K562 (cell line): ENCODE data around the gene VPS13D. TPM values are rescaled to one million over a fixed set of nuclear protein-coding genes. Genes with fewer than 3 reads are reported as not detected.

Experiments used
- ATAC-seq: fragments of 200-7000 bp; cut with Tn5 transposase; 3 replicates; pipeline ENCODE4 v1.9.1; 2020; ENCODE audit warnings: moderate library complexity
- BruUV-seq: library from RNA; stranded (reverse); fragments of 400-500 nt; replicated peaks from 2 replicates; lab custom pipeline; 2021; lab: Mats Ljungman, UMichigan
- CTCF ChIA-PET: fragments of 300-600 bp; formaldehyde crosslinking; extraction: SDS; loops from one replicate; lab custom pipeline; 2021; ENCODE audit warnings: low intra/inter-chr PET ratio; lab: Yijun Ruan, JAX
- POLR2A ChIA-PET: fragments of 300-600, 350-650 bp; sonication (Branson Sonifier 250); formaldehyde crosslinking; extraction: SDS; loops from one replicate; lab custom pipeline; 2021; ENCODE audit warnings: antibody characterized with exemption, inconsistent platforms; lab: Yijun Ruan, JAX
- DNase-seq, 4 experiments: peaks; one replicate each; pipeline versions ENCODE4 v3.0.0 to v3.0.0-alpha.2; 2011 to 2018; ENCODE audit warnings: low spot score in 3 of 4, mixed read lengths in 3 of 4; ENCODE audit errors: extremely low read depth in 1 of 4
- FAIRE-seq: peaks from 2 replicates; lab custom pipeline; 2011; peaks lifted over from hg19 to GRCh38; lab: Jason Lieb, UNC
- H2AFZ ChIP-seq: 2 replicates; pipeline ENCODE4 v1.6.0; 2011; ENCODE audit warnings: low read depth, low read length, control low read depth, inconsistent platforms
- H3K27ac ChIP-seq: fragments of 200-600 bp; 3 replicates; pipeline ENCODE4 v1.8.0; 2011; ENCODE audit warnings: low read depth, mild to moderate bottlenecking, control low read depth, inconsistent platforms, low read length, moderate library complexity, mixed read lengths; ENCODE audit errors: extremely low read depth
- H3K27me3 ChIP-seq, 2 experiments: fragments of 300-600 bp in 1 of 2; 2 replicates in 1 of 2; 3 replicates in 1 of 2; pipeline versions ENCODE4 v1.6.0 to v1.8.0; 2011; ENCODE audit warnings: inconsistent platforms in 2 of 2, low read length in 2 of 2, mild to moderate bottlenecking in 1 of 2, mixed read lengths in 1 of 2, moderate library complexity in 1 of 2; ENCODE audit not compliant: control insufficient read depth in 2 of 2, insufficient read depth in 2 of 2
- H3K36me3 ChIP-seq: fragments of 300-600 bp; 3 replicates; pipeline ENCODE4 v1.8.0; 2011; ENCODE audit warnings: mild to moderate bottlenecking, low read length, inconsistent platforms; ENCODE audit not compliant: control insufficient read depth, insufficient read depth
- H3K4me1 ChIP-seq, 2 experiments: fragments of 200-600 bp in 1 of 2; replicated peaks in 1 of 2; 2 replicates in 1 of 2; 3 replicates in 1 of 2; pipeline versions ENCODE4 v1.5.1 to v1.8.0; 2011; ENCODE audit warnings: inconsistent platforms in 2 of 2, low read length in 2 of 2, mild to moderate bottlenecking in 1 of 2, mixed read lengths in 1 of 2, moderate library complexity in 1 of 2; ENCODE audit not compliant: control insufficient read depth in 2 of 2, insufficient read depth in 2 of 2
- H3K4me2 ChIP-seq: 2 replicates; pipeline ENCODE4 v1.6.1; 2011; ENCODE audit warnings: low read length, control low read depth, inconsistent platforms, mixed read lengths; ENCODE audit not compliant: insufficient read depth
- H3K4me3 ChIP-seq: fragments of 200-600 bp; sonication (generic), shearing (Covaris generic); 2 replicates; pipeline ENCODE4 v1.5.1; 2016; ENCODE audit warnings: control low read depth, inconsistent platforms
- H3K79me2 ChIP-seq: fragments of 200-600 bp; 3 replicates; pipeline ENCODE4 v1.8.0; 2011; ENCODE audit warnings: low read length, inconsistent platforms; ENCODE audit not compliant: control insufficient read depth, insufficient read depth
- H3K9ac ChIP-seq, 2 experiments: 2 replicates each; pipeline versions ENCODE4 v1.6.0 to v1.6.1; 2011; ENCODE audit warnings: low read depth in 2 of 2, low read length in 2 of 2, control low read depth in 1 of 2, inconsistent platforms in 1 of 2, mild to moderate bottlenecking in 1 of 2, mixed read lengths in 1 of 2; ENCODE audit not compliant: insufficient read depth in 1 of 2
- H3K9me1 ChIP-seq: one replicate; pipeline ENCODE4 v1.6.0; 2011; ENCODE audit warnings: inconsistent platforms, mild to moderate bottlenecking, low read length, moderate library complexity; ENCODE audit not compliant: control insufficient read depth, insufficient read depth
- H3K9me3 ChIP-seq: replicated peaks from 2 replicates; pipeline ENCODE4 v1.5.1; 2011; ENCODE audit warnings: low read depth, low read length, inconsistent platforms; ENCODE audit not compliant: control insufficient read depth, insufficient read depth
- H4K20me1 ChIP-seq: replicated peaks from 2 replicates; pipeline ENCODE4 v1.6.1; 2011; ENCODE audit warnings: low read length, inconsistent platforms, mixed read lengths; ENCODE audit not compliant: control insufficient read depth, insufficient read depth
- CBFA2T3 ChIP-seq: fragments of 450-650 bp; IDR thresholded peaks from 2 replicates; pipeline ENCODE4 v1.6.1; 2017
- CSDE1 ChIP-seq, 2 experiments: fragments of 450-650 bp; IDR thresholded peaks; 2 replicates each; pipeline ENCODE4 v1.6.1; 2016; ENCODE audit warnings: mild to moderate bottlenecking in 1 of 2
- FIP1L1 ChIP-seq: fragments of 200-400 bp; formaldehyde crosslinking; IDR thresholded peaks from 2 replicates; pipeline ENCODE4 v1.6.1; 2018; ENCODE audit warnings: mild to moderate bottlenecking, low read depth, low read length; ENCODE audit not compliant: poor library complexity, severe bottlenecking
- FOXK2 ChIP-seq, 2 experiments: fragments of 450-650 bp; IDR thresholded peaks in 1 of 2; conservative IDR thresholded peaks in 1 of 2; 2 replicates each; pipeline ENCODE4 v1.6.1; 2016; ENCODE audit warnings: low read depth in 2 of 2, mild to moderate bottlenecking in 1 of 2
- GATA2 ChIP-seq: sonication (generic); formaldehyde crosslinking; IDR thresholded peaks from 2 replicates; pipeline ENCODE4 v1.4.0; 2020; ENCODE audit warnings: mild to moderate bottlenecking, missing genetic modification reagents
- GATAD2A ChIP-seq: fragments of 450-650 bp; IDR thresholded peaks from 2 replicates; pipeline ENCODE4 v1.6.1; 2017
- HDAC1 ChIP-seq, 2 experiments: fragments of 450-650 bp; IDR thresholded peaks; 2 replicates each; pipeline ENCODE4 v1.6.1; 2016 to 2017; ENCODE audit warnings: inconsistent platforms in 1 of 2, mild to moderate bottlenecking in 1 of 2, moderate library complexity in 1 of 2
- HNRNPK ChIP-seq: fragments of 200-400 bp; formaldehyde crosslinking; IDR thresholded peaks from one replicate; pipeline ENCODE4 v1.6.1; 2018; ENCODE audit warnings: mild to moderate bottlenecking, low read depth, low read length; ENCODE audit not compliant: poor library complexity, severe bottlenecking
- KAT7 ChIP-seq: sonication (generic); formaldehyde crosslinking; IDR thresholded peaks from 2 replicates; pipeline ENCODE4 v1.8.0; 2022; ENCODE audit warnings: missing genetic modification reagents, mild to moderate bottlenecking, borderline replicate concordance
- NR4A1 ChIP-seq, 2 experiments: fragments of 250-450 bp in 1 of 2; fragments of 450-650 bp in 1 of 2; sonication (Bioruptor Pico) in 1 of 2; IDR thresholded peaks; 2 replicates each; pipeline versions ENCODE4 v1.4.0 to v1.6.1; 2016 to 2020; ENCODE audit warnings: mild to moderate bottlenecking in 2 of 2, missing compliant biosample characterization in 1 of 2, missing genetic modification characterization in 1 of 2, moderate library complexity in 1 of 2
- TFAM ChIP-seq: fragments of 250-450 bp; sonication (Bioruptor Pico); conservative IDR thresholded peaks from 2 replicates; pipeline ENCODE4 v1.5.0; 2021; ENCODE audit warnings: mild to moderate bottlenecking, moderate library complexity
- ZNF134 ChIP-seq: fragments of 250-450 bp; sonication (Bioruptor Pico); conservative IDR thresholded peaks from 2 replicates; pipeline ENCODE4 v1.4.0; 2020
- ZNF165 ChIP-seq: fragments of 250-450 bp; sonication (Bioruptor Pico); IDR thresholded peaks from 2 replicates; pipeline ENCODE4 v1.4.0; 2020; ENCODE audit warnings: borderline replicate concordance
- ZNF668 ChIP-seq: fragments of 250-450 bp; sonication (Bioruptor Pico); IDR thresholded peaks from 2 replicates; pipeline ENCODE4 v1.8.0; 2022; ENCODE audit warnings: mild to moderate bottlenecking, inconsistent platforms
- ZNF830 ChIP-seq: fragments of 250-450 bp; sonication (Bioruptor Pico); IDR thresholded peaks from 2 replicates; pipeline ENCODE4 v1.5.0; 2021; ENCODE audit warnings: mild to moderate bottlenecking
- WGBS: fragments of 100-300 bp; shearing (Covaris generic); methylation state at CpG from one replicate; pipeline ENCODE4 v1.1.6; 2016; ENCODE audit warnings: low coverage, mixed read lengths; ENCODE audit not compliant: insufficient coverage; ENCODE audit errors: missing lambda C conversion rate; 5-methylcytosine and 5-hydroxymethylcytosine counted together
- in situ Hi-C: fragments of 300-500 bp; cut with MboI; formaldehyde crosslinking; loops from 4 replicates; pipeline ENCODE4 v1.15.0; 2018; ENCODE audit warnings: inconsistent platforms, mixed read lengths
- intact Hi-C: fragments of 100-400 bp; cut with micrococcal nuclease; formaldehyde crosslinking; loops from 2 replicates; pipeline ENCODE4 v1.14.2; 2022
- polyA plus RNA-seq, 8 experiments: library from polyadenylated mRNA; depleted of rRNA in 4 of 8; stranded (reverse) in 5 of 8; unstranded in 3 of 8; fragments of >200 nt; fragmentation: Nextera tagmentation in 2 of 8; fragmentation: Illumina TruSeq in 1 of 8; extraction: Ambion mirVana in 2 of 8; extraction: Trizol in 1 of 8; gene quantifications; 2 replicates each; pipeline versions ENCODE4 v1.2.1 to v1.2.3, GENCODE V29; 2011 to 2014; ENCODE audit warnings: inconsistent platforms in 1 of 8, missing spikeins in 1 of 8
- total RNA-seq, 7 experiments: library from RNA; depleted of rRNA in 6 of 7; stranded (reverse); fragments of >200 nt in 6 of 7; fragmentation: Illumina TruSeq in 2 of 7; extraction: Trizol in 2 of 7; gene quantifications; 2 replicates each; pipeline versions ENCODE4 v1.2.1 to v1.2.3, GENCODE V29; 2011 to 2021; ENCODE audit warnings: low replicate concordance in 1 of 7
- TF ChIP-seq, protein P1 (sequence below): fragments of 250-450 bp; sonication (Bioruptor Pico); IDR thresholded peaks from 2 replicates; pipeline ENCODE4 v1.8.0; 2022; ENCODE audit warnings: moderate library complexity, mild to moderate bottlenecking, inconsistent platforms
- TF ChIP-seq, protein P2 (sequence below): IDR thresholded peaks from 3 replicates; pipeline ENCODE4 v1.6.1; 2011; ENCODE audit warnings: borderline replicate concordance, mild to moderate bottlenecking, moderate library complexity; ENCODE audit not compliant: insufficient read length; ENCODE audit errors: extremely low read depth

The VPS13D gene
- total and polyA plus RNA-seq, 9 of the 15 experiments (the other 6 are each of a cell fraction or from before 2014, with no cell fraction given), result 6.1 to 51.5 (median 38.5) TPM

- TF ChIP-seq GATAD2A (0 out of 2 replicates have a peak, but pooled peaks have one; percentile 24), HDAC1 (IDR thresholded peaks at IDR 0.05) (0 out of 4 replicates have a peak, but pooled peaks of 1 of the 2 experiments have one; percentile 46), KAT7 (CRISPR knock-in tag) (peak; percentile 58; the same call in 1 of the 2 replicates), CSDE1 (IDR thresholded peaks at IDR 0.05) (0 out of 4 replicates have a peak, but pooled peaks of 1 of the 2 experiments have one; percentile 31), FOXK2 (conservative IDR thresholded peaks at IDR 0.05 in 1 of 2, IDR thresholded peaks at IDR 0.05 in 1 of 2; ENCODE audit: low read depth in 2 of 2) (0 out of 4 replicates have a peak, but pooled peaks of 1 of the 2 experiments have one; percentile 39), FIP1L1 (no peak)
- TF ChIP-seq, protein P1, sequence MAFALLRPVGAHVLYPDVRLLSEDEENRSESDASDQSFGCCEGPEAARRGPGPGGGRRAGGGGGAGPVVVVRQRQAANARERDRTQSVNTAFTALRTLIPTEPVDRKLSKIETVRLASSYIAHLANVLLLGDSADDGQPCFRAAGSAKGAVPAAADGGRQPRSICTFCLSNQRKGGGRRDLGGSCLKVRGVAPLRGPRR (CRISPR knock-in tag), result 0 out of 2 replicates have a peak, but pooled peaks have one; percentile 50
These were observed 178.2 kb downstream of the VPS13D start (continued) for GRCh38 chr1:12407962-12408454.

- no peaks in the 10 kb centered on the region for H3K79me2 ChIP-seq
- H3K4me2 ChIP-seq, result no peak overlapping the region
- peaks cover 14% of the 10 kb centered on the region for H3K9me3 ChIP-seq
- 5% methylated on average over 1 of the region's 1 CpG for WGBS
- H3K27me3 ChIP-seq, result no peaks in the 10 kb centered on the region
- CTCF ChIA-PET, result no interaction called here
- ATAC-seq (peak; percentile 55), FAIRE-seq (peak; percentile 79), DNase-seq (peak; percentile 29 to 84 (median 52))
- H4K20me1 ChIP-seq, result no peaks in the 10 kb centered on the region
- H3K4me3 ChIP-seq, result no peak overlapping the region
- peaks cover 54% of the 10 kb centered on the region for H3K36me3 ChIP-seq
- H3K9me1 ChIP-seq, result no peaks in the 10 kb centered on the region
- intact Hi-C loops, result loop anchor here (5.0 kb wide), 3 partner anchors 69 to 194 kb away; no protein-coding TSS in a partner anchor
- H3K9ac ChIP-seq, result peak overlapping the region in 1 of 2 experiments; percentile 27; a peak in 1 of 4 replicates
- BruUV-seq, result no TSS peak
- in situ Hi-C loops, result loop anchor here (5.0 kb wide), 1 partner anchor 209 kb away; the partner anchor contains the start of gene DHRS3
- peaks cover 11 to 33% of the 10 kb centered on the region in 2 experiments; a peak in 4 of 5 replicates for H3K4me1 ChIP-seq
- peak overlapping the region; percentile 60 for H3K27ac ChIP-seq
- POLR2A ChIA-PET, result interaction anchor here (0.8 to 2.2 kb wide), 7 partner anchors 8 to 69 kb away, joined by 4 to 9 read pairs (median 5); no protein-coding TSS in a partner anchor
- H2AFZ ChIP-seq, result no peak overlapping the region
- TF ChIP-seq ZNF134 (CRISPR knock-in tag) (no peak), HNRNPK (no peak), GATA2 (CRISPR knock-in tag) (peak; percentile 58; the same call in 1 of the 2 replicates), TFAM (CRISPR knock-in tag) (no peak), CBFA2T3 (peak; percentile 89), NR4A1 (CRISPR knock-in tag; IDR thresholded peaks at IDR 0.05) (no peak), NR4A1 (tag; IDR thresholded peaks at IDR 0.05) (peak; percentile 52; the same call in 1 of the 2 replicates), ZNF830 (CRISPR knock-in tag) (no peak), ZNF165 (no peak), ZNF668 (no peak)
- TF ChIP-seq, protein P2, sequence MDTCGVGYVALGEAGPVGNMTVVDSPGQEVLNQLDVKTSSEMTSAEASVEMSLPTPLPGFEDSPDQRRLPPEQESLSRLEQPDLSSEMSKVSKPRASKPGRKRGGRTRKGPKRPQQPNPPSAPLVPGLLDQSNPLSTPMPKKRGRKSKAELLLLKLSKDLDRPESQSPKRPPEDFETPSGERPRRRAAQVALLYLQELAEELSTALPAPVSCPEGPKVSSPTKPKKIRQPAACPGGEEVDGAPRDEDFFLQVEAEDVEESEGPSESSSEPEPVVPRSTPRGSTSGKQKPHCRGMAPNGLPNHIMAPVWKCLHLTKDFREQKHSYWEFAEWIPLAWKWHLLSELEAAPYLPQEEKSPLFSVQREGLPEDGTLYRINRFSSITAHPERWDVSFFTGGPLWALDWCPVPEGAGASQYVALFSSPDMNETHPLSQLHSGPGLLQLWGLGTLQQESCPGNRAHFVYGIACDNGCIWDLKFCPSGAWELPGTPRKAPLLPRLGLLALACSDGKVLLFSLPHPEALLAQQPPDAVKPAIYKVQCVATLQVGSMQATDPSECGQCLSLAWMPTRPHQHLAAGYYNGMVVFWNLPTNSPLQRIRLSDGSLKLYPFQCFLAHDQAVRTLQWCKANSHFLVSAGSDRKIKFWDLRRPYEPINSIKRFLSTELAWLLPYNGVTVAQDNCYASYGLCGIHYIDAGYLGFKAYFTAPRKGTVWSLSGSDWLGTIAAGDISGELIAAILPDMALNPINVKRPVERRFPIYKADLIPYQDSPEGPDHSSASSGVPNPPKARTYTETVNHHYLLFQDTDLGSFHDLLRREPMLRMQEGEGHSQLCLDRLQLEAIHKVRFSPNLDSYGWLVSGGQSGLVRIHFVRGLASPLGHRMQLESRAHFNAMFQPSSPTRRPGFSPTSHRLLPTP, result no peak
These were observed 178.8 kb downstream of the VPS13D start for GRCh38 chr1:12408662-12409061.
